ENCODE results near the gene CNPY3.

DNA sequence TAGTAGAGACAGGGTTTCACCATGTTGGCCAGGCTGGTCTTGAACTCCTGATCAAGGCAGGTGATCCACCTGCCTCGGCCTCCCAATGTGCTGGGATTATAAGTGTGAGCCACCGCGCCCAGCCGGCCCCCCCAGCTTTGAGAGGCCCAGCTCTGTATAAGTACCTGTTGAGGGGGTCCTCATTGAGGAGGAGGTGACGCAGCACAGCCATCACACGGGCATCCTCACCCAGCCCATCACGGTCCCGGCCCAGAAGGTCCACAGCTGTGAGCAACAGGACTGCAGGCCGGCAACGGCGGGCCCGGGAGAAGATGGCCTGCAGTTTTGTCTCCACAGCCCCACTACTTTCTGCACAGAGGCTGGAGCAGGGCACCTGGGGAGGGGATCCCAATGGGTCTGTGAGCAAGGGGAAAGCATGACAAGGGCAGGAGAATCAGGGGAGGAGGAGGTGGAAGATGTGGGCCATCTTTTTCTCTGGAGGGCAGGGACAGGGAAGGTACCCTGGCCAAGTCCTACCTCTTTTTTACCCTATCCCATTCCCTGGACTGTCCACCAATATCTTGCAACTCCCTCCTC is 38.9 kb downstream of the CNPY3 start:
- no peak for TF ChIP-seq EZH2 (optimal IDR thresholded peaks at IDR 0.05; ENCODE audit: low read depth, low read length)
- TF ChIP-seq, protein P1, sequence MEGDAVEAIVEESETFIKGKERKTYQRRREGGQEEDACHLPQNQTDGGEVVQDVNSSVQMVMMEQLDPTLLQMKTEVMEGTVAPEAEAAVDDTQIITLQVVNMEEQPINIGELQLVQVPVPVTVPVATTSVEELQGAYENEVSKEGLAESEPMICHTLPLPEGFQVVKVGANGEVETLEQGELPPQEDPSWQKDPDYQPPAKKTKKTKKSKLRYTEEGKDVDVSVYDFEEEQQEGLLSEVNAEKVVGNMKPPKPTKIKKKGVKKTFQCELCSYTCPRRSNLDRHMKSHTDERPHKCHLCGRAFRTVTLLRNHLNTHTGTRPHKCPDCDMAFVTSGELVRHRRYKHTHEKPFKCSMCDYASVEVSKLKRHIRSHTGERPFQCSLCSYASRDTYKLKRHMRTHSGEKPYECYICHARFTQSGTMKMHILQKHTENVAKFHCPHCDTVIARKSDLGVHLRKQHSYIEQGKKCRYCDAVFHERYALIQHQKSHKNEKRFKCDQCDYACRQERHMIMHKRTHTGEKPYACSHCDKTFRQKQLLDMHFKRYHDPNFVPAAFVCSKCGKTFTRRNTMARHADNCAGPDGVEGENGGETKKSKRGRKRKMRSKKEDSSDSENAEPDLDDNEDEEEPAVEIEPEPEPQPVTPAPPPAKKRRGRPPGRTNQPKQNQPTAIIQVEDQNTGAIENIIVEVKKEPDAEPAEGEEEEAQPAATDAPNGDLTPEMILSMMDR (IDR thresholded peaks at IDR 0.05; ENCODE audit: low read length), result no peak
- TF ChIP-seq EZH2phosphoT487 (IDR thresholded peaks at IDR 0.05; ENCODE audit: low read length), result no peak

Data from MM.1S (cell line).